IMR-90 (cell line): Measurements from ENCODE around the gene EPB41L2. TPM values are rescaled to one million over a fixed set of nuclear protein-coding genes. Genes with fewer than 3 reads are reported as not detected.

Experiments
- ATAC-seq: fragments of 200-7000 bp; cut with Tn5 transposase; 2 replicates; pipeline ENCODE4 v1.9.1; 2020; ENCODE audit warnings: low read depth, mild to moderate bottlenecking, moderate library complexity
- BruUV-seq: library from RNA; stranded (reverse); fragments of 400-500 nt; replicated peaks from 2 replicates; lab custom pipeline; 2021; lab: Mats Ljungman, UMichigan
- CTCF ChIA-PET: fragments of 300-600 bp; formaldehyde crosslinking; extraction: SDS; loops from one replicate; lab custom pipeline; 2021; ENCODE audit warnings: antibody characterized with exemption; lab: Yijun Ruan, JAX
- POLR2A ChIA-PET: fragments of 300-600 bp; sonication (Branson Sonifier 250); formaldehyde crosslinking; loops from one replicate; lab custom pipeline; 2022; ENCODE audit warnings: antibody characterized with exemption; ENCODE audit not compliant: unreplicated experiment; lab: Charles Lee
- DNase-seq: peaks from one replicate; pipeline ENCODE4 v3.0.0; 2013
- H2AFZ ChIP-seq: replicated peaks from 2 replicates; pipeline ENCODE3; 2013; ENCODE audit warnings: low read length, mild to moderate bottlenecking; ENCODE audit not compliant: poor library complexity
- H2AK5ac ChIP-seq: 2 replicates; pipeline ENCODE4 v1.6.1; 2013; ENCODE audit warnings: low read depth, low read length, inconsistent platforms
- H2AK9ac ChIP-seq: replicated peaks from 2 replicates; pipeline ENCODE3; 2013; ENCODE audit warnings: mild to moderate bottlenecking, low read depth, low read length, moderate library complexity; ENCODE audit not compliant: poor library complexity
- H2BK120ac ChIP-seq: 2 replicates; pipeline ENCODE4 v1.6.1; 2013; ENCODE audit warnings: low read depth, low read length, inconsistent platforms
- H2BK15ac ChIP-seq: 3 replicates; pipeline ENCODE4 v1.6.1; 2013; ENCODE audit warnings: low read depth, low read length, inconsistent platforms
- H2BK20ac ChIP-seq: 2 replicates; pipeline ENCODE4 v1.6.1; 2013; ENCODE audit warnings: low read depth, mild to moderate bottlenecking, inconsistent platforms, low read length, moderate library complexity
- H2BK5ac ChIP-seq: 2 replicates; pipeline ENCODE4 v1.6.1; 2013; ENCODE audit warnings: mild to moderate bottlenecking, low read depth, low read length, inconsistent platforms; ENCODE audit not compliant: poor library complexity, severe bottlenecking
- H3K14ac ChIP-seq: replicated peaks from 2 replicates; pipeline ENCODE4 v1.6.1; 2013; ENCODE audit warnings: low read depth, low read length, inconsistent platforms
- H3K18ac ChIP-seq: 2 replicates; pipeline ENCODE4 v1.6.1; 2013; ENCODE audit warnings: low read depth, low read length, control low read depth
- H3K23ac ChIP-seq: 2 replicates; pipeline ENCODE4 v1.6.1; 2013; ENCODE audit warnings: low read depth, low read length, inconsistent platforms
- H3K27ac ChIP-seq: 2 replicates; pipeline ENCODE4 v1.5.1; 2013; ENCODE audit warnings: mild to moderate bottlenecking, control low read depth, low read length; ENCODE audit not compliant: insufficient read depth
- H3K27me3 ChIP-seq: 2 replicates; pipeline ENCODE4 v1.6.1; 2013; ENCODE audit warnings: low read length; ENCODE audit not compliant: control insufficient read depth, insufficient read depth
- H3K36me3 ChIP-seq: 2 replicates; pipeline ENCODE4 v1.6.1; 2013; ENCODE audit warnings: low read length, mixed read lengths; ENCODE audit not compliant: control insufficient read depth, insufficient read depth
- H3K4ac ChIP-seq: 2 replicates; pipeline ENCODE4 v1.6.1; 2013; ENCODE audit warnings: low read depth, low read length, inconsistent platforms
- H3K4me1 ChIP-seq: 2 replicates; pipeline ENCODE4 v1.6.1; 2013; ENCODE audit warnings: low read length, mixed read lengths; ENCODE audit not compliant: control insufficient read depth, insufficient read depth
- H3K4me2 ChIP-seq: 2 replicates; pipeline ENCODE4 v1.6.1; 2013; ENCODE audit warnings: low read depth, mild to moderate bottlenecking, control low read depth, low read length, moderate library complexity
- H3K4me3 ChIP-seq: 2 replicates; pipeline ENCODE4 v1.5.1; 2013; ENCODE audit warnings: low read depth, mild to moderate bottlenecking, control low read depth, low read length, moderate library complexity; ENCODE audit not compliant: insufficient read depth
- H3K56ac ChIP-seq: 2 replicates; pipeline ENCODE4 v1.6.1; 2013; ENCODE audit warnings: low read length, inconsistent platforms; ENCODE audit not compliant: insufficient read depth; ENCODE audit errors: extremely low read depth
- H3K79me1 ChIP-seq, 2 experiments: 2 replicates each; pipeline ENCODE4 v1.6.1; 2013; ENCODE audit warnings: low read length in 2 of 2, inconsistent platforms in 1 of 2, low read depth in 1 of 2
- H3K9ac ChIP-seq: 2 replicates; pipeline ENCODE4 v1.6.1; 2013; ENCODE audit warnings: low read depth, low read length, control low read depth
- H3K9me1 ChIP-seq: 2 replicates; pipeline ENCODE4 v1.6.1; 2013; ENCODE audit warnings: low read length, inconsistent platforms; ENCODE audit not compliant: insufficient read depth
- H3K9me3 ChIP-seq: 2 replicates; pipeline ENCODE4 v1.6.1; 2013; ENCODE audit warnings: low read length; ENCODE audit not compliant: control insufficient read depth, insufficient read depth
- H4K20me1 ChIP-seq: 2 replicates; pipeline ENCODE4 v1.6.1; 2013; ENCODE audit warnings: low read length, inconsistent platforms; ENCODE audit not compliant: insufficient read depth
- H4K5ac ChIP-seq: 2 replicates; pipeline ENCODE4 v1.6.1; 2013; ENCODE audit warnings: mild to moderate bottlenecking, low read depth, low read length, control low read depth
- H4K8ac ChIP-seq, 2 experiments: 2 replicates each; pipeline ENCODE4 v1.6.1; 2013; ENCODE audit warnings: low read depth in 2 of 2, low read length in 2 of 2, control low read depth in 1 of 2, inconsistent platforms in 1 of 2
- H4K91ac ChIP-seq: 2 replicates; pipeline ENCODE4 v1.6.1; 2013; ENCODE audit warnings: low read depth, low read length, inconsistent platforms; ENCODE audit not compliant: insufficient read depth
- BHLHE40 ChIP-seq: fragments of 150-350 bp; IDR thresholded peaks from 2 replicates; pipeline ENCODE4 v1.6.1; 2016; ENCODE audit warnings: mild to moderate bottlenecking, low read depth, low read length
- CEBPB ChIP-seq: IDR thresholded peaks from 2 replicates; pipeline ENCODE4 v1.6.1; 2012; ENCODE audit warnings: low read depth, low read length, improper control_type of control experiment
- CHD1 ChIP-seq: IDR thresholded peaks from 2 replicates; pipeline ENCODE4 v1.6.1; 2012; ENCODE audit warnings: low read depth, low read length, improper control_type of control experiment
- CTCF ChIP-seq: conservative IDR thresholded peaks from 2 replicates; pipeline ENCODE4 v1.5.1; 2012; ENCODE audit warnings: mild to moderate bottlenecking, low read depth, low read length, improper control_type of control experiment
- FOS ChIP-seq: fragments of 150-350 bp; IDR thresholded peaks from 2 replicates; pipeline ENCODE4 v1.6.1; 2016; ENCODE audit warnings: low read depth, low read length
- MAFK ChIP-seq: IDR thresholded peaks from 2 replicates; pipeline ENCODE4 v1.6.1; 2012; ENCODE audit warnings: low read depth, low read length, improper control_type of control experiment
- MAZ ChIP-seq: IDR thresholded peaks from 2 replicates; pipeline ENCODE4 v1.6.1; 2012; ENCODE audit warnings: low read depth, mild to moderate bottlenecking, low read length, improper control_type of control experiment, moderate library complexity, borderline replicate concordance
- MXI1 ChIP-seq: IDR thresholded peaks from 2 replicates; pipeline ENCODE4 v1.6.1; 2012; ENCODE audit warnings: low read depth, mild to moderate bottlenecking, low read length, moderate library complexity, borderline replicate concordance
- NFE2L2 ChIP-seq: fragments of 150-350 bp; IDR thresholded peaks from 2 replicates; pipeline ENCODE4 v1.6.1; 2016; ENCODE audit warnings: low read depth, mild to moderate bottlenecking, low read length
- POLR2A ChIP-seq: IDR thresholded peaks from 2 replicates; pipeline ENCODE4 v1.6.1; 2012; ENCODE audit warnings: mild to moderate bottlenecking, low read depth, low read length
- RAD21 ChIP-seq: IDR thresholded peaks from 2 replicates; pipeline ENCODE4 v1.6.1; 2012; ENCODE audit warnings: low read length, improper control_type of control experiment
- RCOR1 ChIP-seq: IDR thresholded peaks from 2 replicates; pipeline ENCODE4 v1.6.1; 2012; ENCODE audit warnings: mild to moderate bottlenecking, low read length, improper control_type of control experiment; ENCODE audit not compliant: insufficient replicate concordance
- RFX5 ChIP-seq: IDR thresholded peaks from 2 replicates; pipeline ENCODE4 v1.8.0; 2012; ENCODE audit warnings: low read depth, mild to moderate bottlenecking, low read length, moderate library complexity
- SMC3 ChIP-seq: fragments of 150-350 bp; IDR thresholded peaks from 2 replicates; pipeline ENCODE4 v1.6.1; 2016; ENCODE audit warnings: low read depth, mild to moderate bottlenecking, antibody characterized with exemption, low read length, moderate library complexity
- WGBS, 2 experiments: methylation state at CpG; one replicate each; pipeline versions ENCODE4 v1.1.5 to v1.1.7; 2013; ENCODE audit warnings: missing lambda C conversion rate in 2 of 2; ENCODE audit not compliant: insufficient read length in 1 of 2; ENCODE audit errors: extremely low coverage in 2 of 2; 5-methylcytosine and 5-hydroxymethylcytosine counted together
- dilution Hi-C: fragments of 300-500 bp; cut with HindIII; formaldehyde crosslinking; loops from one replicate; pipeline ENCODE4 v1.14.3; 2018; ENCODE audit warnings: low sequenced_read_pairs; ENCODE audit not compliant: unreplicated experiment
- in situ Hi-C: fragments of 300-500 bp; cut with MboI; formaldehyde crosslinking; loops from 3 replicates; pipeline ENCODE4 v1.14.3; 2019; ENCODE audit warnings: low sequenced_read_pairs, inconsistent platforms, mixed read lengths
- intact Hi-C: fragments of 100-400 bp; cut with micrococcal nuclease; formaldehyde crosslinking; loops from 2 replicates; pipeline ENCODE4 v1.10.0; 2022
- polyA plus RNA-seq, 3 experiments: library from polyadenylated mRNA; depleted of rRNA; stranded (reverse); fragments of >200 nt; gene quantifications; 2 replicates each; pipeline ENCODE4 v1.2.3, GENCODE V29; 2012; ENCODE audit warnings: low replicate concordance in 1 of 3
- total RNA-seq: library from RNA; depleted of rRNA; stranded (reverse); fragments of >200 nt; gene quantifications from 2 replicates; pipeline ENCODE4 v1.2.3, GENCODE V29; 2012
- TF ChIP-seq, protein P1 (sequence below): fragments of 150-350 bp; IDR thresholded peaks from 2 replicates; pipeline ENCODE4 v1.6.1; 2016; ENCODE audit warnings: low read depth, mild to moderate bottlenecking, low read length, moderate library complexity, borderline replicate concordance
- TF ChIP-seq, protein P2 (sequence below): fragments of 150-350 bp; IDR thresholded peaks from 2 replicates; pipeline ENCODE4 v1.6.1; 2017; ENCODE audit warnings: mild to moderate bottlenecking, antibody characterized with exemption, low read length, low read depth

Gene EPB41L2
- total and polyA plus RNA-seq, 2 of the 4 experiments (the other 2 are of a cell fraction), result 85.7 to 99.8 TPM

DNA sequence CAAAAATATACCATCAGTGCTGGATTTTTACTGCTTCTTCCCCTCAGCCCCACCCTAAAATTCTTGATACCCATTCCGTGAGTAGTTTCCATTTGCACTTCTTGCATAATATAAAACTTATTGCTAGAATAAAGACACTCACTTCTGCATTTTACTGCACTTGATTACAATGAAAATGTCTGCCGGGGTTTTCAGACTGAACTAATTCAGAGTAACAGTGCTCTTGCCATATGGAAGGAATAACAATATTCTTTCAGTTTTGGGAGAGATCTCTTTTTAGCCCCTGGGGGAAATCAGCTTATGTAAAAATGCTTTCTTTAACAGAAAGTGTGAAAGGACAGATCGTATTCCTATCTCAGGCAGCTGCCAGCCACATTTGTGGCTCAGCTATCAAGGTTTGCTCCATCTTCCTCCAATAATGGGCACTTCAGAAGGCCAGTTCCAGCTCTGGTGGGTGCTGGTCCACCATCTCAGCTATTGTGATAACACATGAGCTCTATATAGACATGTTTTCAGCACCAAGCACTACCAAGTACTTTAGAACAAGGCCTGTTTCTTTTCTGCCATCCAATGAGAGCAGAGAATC, 226.9 kb downstream of the EPB41L2 start:
- intact Hi-C loops, result no loop called here

More for the DNA sequence above, 226.9 kb downstream of the EPB41L2 start:
- DNase-seq (no peak), ATAC-seq (no peak)
- in situ Hi-C loops (no loop called here), dilution Hi-C loops (no loop called here)
- H4K8ac ChIP-seq, result no peak overlapping the region
- H2BK120ac ChIP-seq, result no peak overlapping the region
- no peak overlapping the region for H3K4me2 ChIP-seq
- H3K4me3 ChIP-seq, result no peak overlapping the region
- no peak overlapping the region for H3K23ac ChIP-seq
- no peak overlapping the region for H4K91ac ChIP-seq
- H2BK5ac ChIP-seq, result no peak overlapping the region
- BruUV-seq, result no TSS peak
- no peak overlapping the region for H2AK9ac ChIP-seq
- peaks cover under 1% of the 10 kb centered on the region; the same call in 1 of the 2 replicates for H3K4me1 ChIP-seq
- H2BK15ac ChIP-seq, result no peak overlapping the region
- H3K27ac ChIP-seq, result no peak overlapping the region
- ChIA-PET CTCF (no interaction called here), POLR2A (no interaction called here)
- H4K5ac ChIP-seq, result no peak overlapping the region
- TF ChIP-seq CHD1, result no peak
- no peak for TF ChIP-seq MXI1
- TF ChIP-seq NFE2L2, result no peak
- no peak for TF ChIP-seq RCOR1
- no peak for TF ChIP-seq FOS
- TF ChIP-seq, protein P1, sequence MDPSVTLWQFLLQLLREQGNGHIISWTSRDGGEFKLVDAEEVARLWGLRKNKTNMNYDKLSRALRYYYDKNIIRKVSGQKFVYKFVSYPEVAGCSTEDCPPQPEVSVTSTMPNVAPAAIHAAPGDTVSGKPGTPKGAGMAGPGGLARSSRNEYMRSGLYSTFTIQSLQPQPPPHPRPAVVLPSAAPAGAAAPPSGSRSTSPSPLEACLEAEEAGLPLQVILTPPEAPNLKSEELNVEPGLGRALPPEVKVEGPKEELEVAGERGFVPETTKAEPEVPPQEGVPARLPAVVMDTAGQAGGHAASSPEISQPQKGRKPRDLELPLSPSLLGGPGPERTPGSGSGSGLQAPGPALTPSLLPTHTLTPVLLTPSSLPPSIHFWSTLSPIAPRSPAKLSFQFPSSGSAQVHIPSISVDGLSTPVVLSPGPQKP, result no peak
- no peak for TF ChIP-seq MAZ
- no peak for TF ChIP-seq SMC3
- TF ChIP-seq BHLHE40, result no peak
- no peak for TF ChIP-seq MAFK
- TF ChIP-seq RAD21, result no peak
- no peak for TF ChIP-seq POLR2A
- TF ChIP-seq RFX5, result no peak
- TF ChIP-seq CEBPB, result no peak
- no peak for TF ChIP-seq CTCF
- TF ChIP-seq, protein P2, sequence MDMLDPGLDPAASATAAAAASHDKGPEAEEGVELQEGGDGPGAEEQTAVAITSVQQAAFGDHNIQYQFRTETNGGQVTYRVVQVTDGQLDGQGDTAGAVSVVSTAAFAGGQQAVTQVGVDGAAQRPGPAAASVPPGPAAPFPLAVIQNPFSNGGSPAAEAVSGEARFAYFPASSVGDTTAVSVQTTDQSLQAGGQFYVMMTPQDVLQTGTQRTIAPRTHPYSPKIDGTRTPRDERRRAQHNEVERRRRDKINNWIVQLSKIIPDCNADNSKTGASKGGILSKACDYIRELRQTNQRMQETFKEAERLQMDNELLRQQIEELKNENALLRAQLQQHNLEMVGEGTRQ, result no peak
- no peaks in the 10 kb centered on the region for H4K20me1 ChIP-seq
- WGBS, 2 experiments, result 100% methylated on average over 1 of the region's 3 CpGs; no CpG with 5 or more reads in 1 of the 2 experiments
- H3K14ac ChIP-seq, result no peak overlapping the region
- H2AK5ac ChIP-seq, result no peak overlapping the region
- 0 out of 2 replicates have a peak, but pooled peaks cover 3% of the 10 kb centered on the region for H3K9me1 ChIP-seq
- no peak overlapping the region for H3K9ac ChIP-seq
- no peak overlapping the region for H3K18ac ChIP-seq
- no peaks in the 10 kb centered on the region for H3K79me1 ChIP-seq
- no peak overlapping the region for H2AFZ ChIP-seq
- H2BK20ac ChIP-seq, result no peak overlapping the region
- no peak overlapping the region for H3K56ac ChIP-seq
- no peaks in the 10 kb centered on the region for H3K27me3 ChIP-seq
- no peak overlapping the region for H3K4ac ChIP-seq
- H3K36me3 ChIP-seq, result peaks cover 14% of the 10 kb centered on the region
- no peaks in the 10 kb centered on the region for H3K9me3 ChIP-seq
